Measurements from ENCODE around the gene LSM14B.

Gene LSM14B

GRCh38 chr20:62176866-62177265 is 54.6 kb downstream of the LSM14B start:
- no peak for TF ChIP-seq EZH2 (IDR thresholded peaks at IDR 0.05)
- H3K36me3 ChIP-seq (ENCODE audit: insufficient read depth, low read length), result no peaks in the 10 kb centered on the region; the same call in none of the 2 replicates
- H3K9ac ChIP-seq (ENCODE audit: insufficient read length), result no peak overlapping the region
- no peak overlapping the region for H3K4me3 ChIP-seq
- H3K9me3 ChIP-seq (ENCODE audit: low read depth, low read length), result no peaks in the 10 kb centered on the region
- H3K27ac ChIP-seq, result no peak overlapping the region
- DNase-seq (ENCODE audit: low read depth, low spot score), result no peak

- Histone ChIP-seq H3K9me3 (ENCODE audit: low read depth, low read length) (no peaks in the 10 kb centered on the region), H3K9ac (ENCODE audit: insufficient read length) (no peak overlapping the region), H3K4me3 (no peak overlapping the region), H3K36me3 (ENCODE audit: insufficient read depth, low read length) (no peaks in the 10 kb centered on the region; the same call in none of the 2 replicates), H3K27ac (no peak overlapping the region)
- no peak for DNase-seq (ENCODE audit: low read depth, low spot score)
- TF ChIP-seq EZH2 (IDR thresholded peaks at IDR 0.05) (no peak), FOXP2 (optimal IDR thresholded peaks at IDR 0.05; ENCODE audit: control extremely low read depth, extremely low read length, insufficient read depth) (no peak), POLR2AphosphoS5 (IDR thresholded peaks at IDR 0.05; ENCODE audit: borderline replicate concordance, low read depth, low read length) (no peak)
These were observed 55.0 kb downstream of the LSM14B start for GRCh38 chr20:62177307-62177706.

DNA sequence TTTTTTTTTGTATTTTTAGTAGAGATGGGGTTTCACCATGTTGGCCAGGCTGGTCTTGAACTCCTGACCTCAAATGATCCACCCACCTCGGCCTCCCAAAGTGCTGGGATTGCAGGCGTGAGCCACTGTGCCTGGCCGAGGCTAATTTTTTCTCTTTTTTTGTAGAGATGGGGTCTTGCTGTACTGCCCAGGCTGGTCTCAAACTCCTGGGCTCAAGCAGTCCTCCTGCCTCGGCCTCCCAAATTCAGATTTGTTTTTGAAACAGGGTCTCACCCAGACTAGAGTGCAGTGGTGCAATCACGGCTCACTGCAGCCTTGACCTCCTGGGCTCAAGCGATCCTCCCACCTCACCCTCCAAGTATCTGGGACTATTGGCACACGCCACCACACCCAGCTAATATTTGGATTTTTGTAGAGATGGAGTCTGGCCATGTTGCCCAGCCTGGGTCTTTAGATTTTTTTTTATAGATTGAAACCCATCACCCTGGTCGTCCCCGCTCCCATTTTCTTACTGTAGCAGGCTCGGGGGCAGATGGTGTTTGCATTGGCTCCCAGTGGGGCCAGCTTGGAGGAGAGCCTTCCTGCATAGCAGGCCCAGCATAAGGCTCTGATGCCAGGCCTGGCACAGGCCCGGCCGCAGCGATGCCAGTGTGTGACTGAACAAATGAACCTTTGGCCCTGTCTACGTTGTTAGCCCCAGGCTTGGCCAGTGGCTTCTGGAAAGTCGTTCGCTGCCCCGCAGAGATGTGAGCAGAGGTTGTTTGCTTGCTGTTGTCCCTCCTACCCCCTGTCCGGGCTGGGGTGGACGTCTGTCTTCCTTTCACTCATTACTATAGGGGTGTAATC is 56.3 kb downstream of the LSM14B start:
- no peak overlapping the region for H3K27ac ChIP-seq
- TF ChIP-seq FOXP2 (optimal IDR thresholded peaks at IDR 0.05; ENCODE audit: control extremely low read depth, extremely low read length, insufficient read depth) (no peak), EZH2 (IDR thresholded peaks at IDR 0.05) (no peak), POLR2AphosphoS5 (IDR thresholded peaks at IDR 0.05; ENCODE audit: borderline replicate concordance, low read depth, low read length) (no peak)

DNA sequence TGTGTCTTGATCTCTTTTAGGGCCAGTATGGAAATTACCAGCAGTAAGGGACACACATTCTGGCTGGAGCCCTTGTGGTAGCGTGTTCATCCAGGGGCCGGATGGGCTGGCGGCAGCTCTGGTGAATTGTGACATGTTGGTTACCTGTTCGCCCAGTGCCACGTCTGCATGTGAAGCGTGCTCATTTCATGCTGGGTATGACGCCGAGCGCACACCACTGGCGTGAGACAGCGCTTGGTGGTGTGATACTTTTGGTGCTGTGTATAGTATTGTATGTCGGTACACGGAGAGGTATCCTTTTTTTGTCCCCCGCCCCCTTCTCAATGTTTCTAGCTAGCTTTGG is 56.9 kb downstream of the LSM14B start:
- Histone ChIP-seq H3K9ac (ENCODE audit: insufficient read length) (no peak overlapping the region), H3K36me3 (ENCODE audit: insufficient read depth, low read length) (no peaks in the 10 kb centered on the region; the same call in none of the 2 replicates), H3K4me3 (no peak overlapping the region), H3K27ac (no peak overlapping the region), H3K9me3 (ENCODE audit: low read depth, low read length) (no peaks in the 10 kb centered on the region)
- TF ChIP-seq POLR2AphosphoS5 (IDR thresholded peaks at IDR 0.05; ENCODE audit: borderline replicate concordance, low read depth, low read length) (no peak), EZH2 (IDR thresholded peaks at IDR 0.05) (no peak), FOXP2 (optimal IDR thresholded peaks at IDR 0.05; ENCODE audit: control extremely low read depth, extremely low read length, insufficient read depth) (no peak)
- no peak for DNase-seq (ENCODE audit: low read depth, low spot score)

More for the DNA sequence above, 56.3 kb downstream of the LSM14B start:
- Histone ChIP-seq H3K9me3 (ENCODE audit: low read depth, low read length) (no peaks in the 10 kb centered on the region), H3K9ac (ENCODE audit: insufficient read length) (no peak overlapping the region), H3K4me3 (no peak overlapping the region), H3K36me3 (ENCODE audit: insufficient read depth, low read length) (no peaks in the 10 kb centered on the region; the same call in none of the 2 replicates)
- DNase-seq (ENCODE audit: low read depth, low spot score), result no peak

GRCh38 chr20:62181808-62182207 is 59.5 kb downstream of the LSM14B start:
- Histone ChIP-seq H3K9ac (ENCODE audit: insufficient read length) (peak overlapping the region; percentile 100), H3K36me3 (ENCODE audit: insufficient read depth, low read length) (no peaks in the 10 kb centered on the region; the same call in none of the 2 replicates), H3K27ac (peak overlapping the region; percentile 48; the same call in 1 of the 2 replicates), H3K9me3 (ENCODE audit: low read depth, low read length) (no peaks in the 10 kb centered on the region), H3K4me3 (peak overlapping the region; percentile 99)
- TF ChIP-seq POLR2AphosphoS5 (IDR thresholded peaks at IDR 0.05; ENCODE audit: borderline replicate concordance, low read depth, low read length), result no peak
- TF ChIP-seq FOXP2 (optimal IDR thresholded peaks at IDR 0.05; ENCODE audit: control extremely low read depth, extremely low read length, insufficient read depth), result no peak
- no peak for TF ChIP-seq EZH2 (IDR thresholded peaks at IDR 0.05)
- DNase-seq (ENCODE audit: low read depth, low spot score), result no peak

- Histone ChIP-seq H3K36me3 (ENCODE audit: insufficient read depth, low read length) (no peaks in the 10 kb centered on the region; the same call in none of the 2 replicates), H3K9me3 (ENCODE audit: low read depth, low read length) (no peaks in the 10 kb centered on the region), H3K27ac (peak within 1 kb of the TSS; percentile 87), H3K9ac (ENCODE audit: insufficient read length) (peak within 1 kb of the TSS; percentile 100), H3K4me3 (peak within 1 kb of the TSS; percentile 99)
- peak; percentile 52 for DNase-seq (ENCODE audit: low read depth, low spot score)
- no peak for TF ChIP-seq EZH2 (IDR thresholded peaks at IDR 0.05)
- TF ChIP-seq POLR2AphosphoS5 (IDR thresholded peaks at IDR 0.05; ENCODE audit: borderline replicate concordance, low read depth, low read length), result peak; percentile 98
- peak; percentile 38 for TF ChIP-seq FOXP2 (optimal IDR thresholded peaks at IDR 0.05; ENCODE audit: control extremely low read depth, extremely low read length, insufficient read depth)
These were observed 60.5 kb downstream of the LSM14B start, which contains the start of gene MTG2 for GRCh38 chr20:62182469-62183425. MTG2 (plus strand) TSS chr20:62183028; CDS start chr20:62193421, 10,393 bp downstream.

DNA sequence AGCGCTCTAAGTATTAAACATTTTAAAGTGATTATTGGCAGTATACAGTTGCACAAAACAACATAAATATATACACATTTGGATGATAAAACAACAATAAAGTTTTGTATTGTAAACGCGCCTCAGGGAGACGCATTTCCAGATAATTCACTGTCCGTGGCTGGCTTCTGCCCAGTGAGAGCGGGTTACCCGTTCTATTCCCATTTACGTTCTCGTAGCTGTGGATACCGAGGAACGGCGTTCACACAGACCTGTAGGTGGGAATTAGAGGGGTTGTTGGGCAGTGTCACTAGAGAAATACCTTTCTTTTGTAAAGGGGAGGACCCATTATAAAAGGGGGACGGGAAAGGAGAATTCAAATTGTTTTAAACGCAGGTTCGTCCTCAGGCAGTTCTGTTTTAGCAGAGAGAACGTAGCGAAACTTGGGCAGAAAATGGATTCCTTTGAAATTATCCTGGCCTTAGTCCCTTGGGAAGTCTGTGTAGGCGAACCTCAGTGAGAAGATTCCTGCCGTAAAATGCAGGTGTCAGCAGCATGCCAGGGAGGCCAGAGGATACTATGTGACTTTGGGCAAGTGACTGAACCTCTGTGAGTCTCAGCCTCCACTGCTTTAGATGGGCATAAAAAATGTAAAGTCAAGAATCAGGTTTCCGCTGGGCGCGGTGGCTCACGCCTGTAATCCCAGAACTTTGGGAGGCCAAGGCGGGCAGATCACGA is 61.3 kb downstream of the LSM14B start:
- TF ChIP-seq POLR2AphosphoS5 (IDR thresholded peaks at IDR 0.05; ENCODE audit: borderline replicate concordance, low read depth, low read length), result no peak
- TF ChIP-seq EZH2 (IDR thresholded peaks at IDR 0.05), result no peak
- no peak for TF ChIP-seq FOXP2 (optimal IDR thresholded peaks at IDR 0.05; ENCODE audit: control extremely low read depth, extremely low read length, insufficient read depth)
- no peak for DNase-seq (ENCODE audit: low read depth, low spot score)
- no peaks in the 10 kb centered on the region; the same call in none of the 2 replicates for H3K36me3 ChIP-seq (ENCODE audit: insufficient read depth, low read length)
- no peaks in the 10 kb centered on the region for H3K9me3 ChIP-seq (ENCODE audit: low read depth, low read length)
- peak overlapping the region; percentile 99 for H3K4me3 ChIP-seq
- peak overlapping the region; percentile 100 for H3K9ac ChIP-seq (ENCODE audit: insufficient read length)
- peak overlapping the region; percentile 87 for H3K27ac ChIP-seq

All from SK-N-MC (cell line).